ENCODE data around the gene CADM3. TPM values are rescaled to one million over a fixed set of nuclear protein-coding genes. Genes with fewer than 3 reads are reported as not detected.

The CADM3 gene
- polyA plus RNA-seq, 1 experiment, result 0.01 TPM

- CTCF ChIA-PET, result no interaction called here
- DNase-seq (ENCODE audit: low read depth, low spot score), result no peak
- Histone ChIP-seq H3K27ac (ENCODE audit: low read depth, low read length) (no peak overlapping the region), H3K9me3 (ENCODE audit: control insufficient read depth, insufficient read depth, low read length) (no peaks in the 10 kb centered on the region), H3K27me3 (ENCODE audit: control insufficient read depth, insufficient read depth, low read length) (peaks cover 10% of the 10 kb centered on the region), H3K4me3 (ENCODE audit: low read depth, low read length) (no peak overlapping the region)
- TF ChIP-seq, protein P1, sequence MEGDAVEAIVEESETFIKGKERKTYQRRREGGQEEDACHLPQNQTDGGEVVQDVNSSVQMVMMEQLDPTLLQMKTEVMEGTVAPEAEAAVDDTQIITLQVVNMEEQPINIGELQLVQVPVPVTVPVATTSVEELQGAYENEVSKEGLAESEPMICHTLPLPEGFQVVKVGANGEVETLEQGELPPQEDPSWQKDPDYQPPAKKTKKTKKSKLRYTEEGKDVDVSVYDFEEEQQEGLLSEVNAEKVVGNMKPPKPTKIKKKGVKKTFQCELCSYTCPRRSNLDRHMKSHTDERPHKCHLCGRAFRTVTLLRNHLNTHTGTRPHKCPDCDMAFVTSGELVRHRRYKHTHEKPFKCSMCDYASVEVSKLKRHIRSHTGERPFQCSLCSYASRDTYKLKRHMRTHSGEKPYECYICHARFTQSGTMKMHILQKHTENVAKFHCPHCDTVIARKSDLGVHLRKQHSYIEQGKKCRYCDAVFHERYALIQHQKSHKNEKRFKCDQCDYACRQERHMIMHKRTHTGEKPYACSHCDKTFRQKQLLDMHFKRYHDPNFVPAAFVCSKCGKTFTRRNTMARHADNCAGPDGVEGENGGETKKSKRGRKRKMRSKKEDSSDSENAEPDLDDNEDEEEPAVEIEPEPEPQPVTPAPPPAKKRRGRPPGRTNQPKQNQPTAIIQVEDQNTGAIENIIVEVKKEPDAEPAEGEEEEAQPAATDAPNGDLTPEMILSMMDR (IDR thresholded peaks at IDR 0.05; ENCODE audit: low read depth, low read length), result no peak
- POLR2A ChIA-PET, result no interaction called here
These were observed 13.7 kb downstream of the CADM3 start for GRCh38 chr1:159185121-159185520.

- peaks cover 10% of the 10 kb centered on the region for H3K27me3 ChIP-seq (ENCODE audit: control insufficient read depth, insufficient read depth, low read length)
- POLR2A ChIA-PET, result no interaction called here
- no peak overlapping the region for H3K27ac ChIP-seq (ENCODE audit: low read depth, low read length)
- CTCF ChIA-PET, result no interaction called here
- no peaks in the 10 kb centered on the region for H3K9me3 ChIP-seq (ENCODE audit: control insufficient read depth, insufficient read depth, low read length)
- H3K4me3 ChIP-seq (ENCODE audit: low read depth, low read length), result no peak overlapping the region
- no peak for DNase-seq (ENCODE audit: low read depth, low spot score)
- TF ChIP-seq, protein P1 (IDR thresholded peaks at IDR 0.05; ENCODE audit: low read depth, low read length), result no peak
These were observed 15.6 kb downstream of the CADM3 start for GRCh38 chr1:159187033-159187432.

GRCh38 chr1:159187647-159188374, 16.4 kb downstream of the CADM3 start:
- Histone ChIP-seq H3K27ac (ENCODE audit: low read depth, low read length) (no peak overlapping the region), H3K27me3 (ENCODE audit: control insufficient read depth, insufficient read depth, low read length) (peaks cover 10% of the 10 kb centered on the region), H3K4me3 (ENCODE audit: low read depth, low read length) (no peak overlapping the region), H3K9me3 (ENCODE audit: control insufficient read depth, insufficient read depth, low read length) (no peaks in the 10 kb centered on the region)
- ChIA-PET CTCF (interaction anchor here (1.1 kb wide), 1 partner anchor 10 kb away, joined by 3 read pairs; no protein-coding TSS in a partner anchor), POLR2A (no interaction called here)
- TF ChIP-seq, protein P1 (IDR thresholded peaks at IDR 0.05; ENCODE audit: low read depth, low read length), result no peak
- DNase-seq (ENCODE audit: low read depth, low spot score), result no peak

DNA sequence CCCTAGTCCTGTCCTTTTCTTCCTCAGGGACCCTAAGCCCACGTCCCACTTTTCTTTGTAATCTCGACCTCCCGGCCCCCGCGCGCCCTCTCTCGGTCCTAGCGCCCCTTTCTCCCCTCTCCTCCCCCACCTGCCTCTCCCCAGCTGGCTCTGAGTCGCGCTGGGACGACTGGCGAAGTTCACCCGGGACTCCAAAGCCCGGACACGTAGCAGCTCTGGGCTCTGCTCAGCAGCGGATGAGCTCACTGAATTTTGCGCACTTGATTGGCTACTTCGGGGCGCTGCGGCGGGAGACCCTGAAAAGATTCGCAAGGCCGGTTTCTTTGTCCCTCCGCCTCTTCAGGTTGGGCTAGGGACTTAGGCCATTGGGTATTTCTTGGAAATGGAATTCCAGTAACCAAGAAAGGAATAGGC, 17.0 kb downstream of the CADM3 start:
- CTCF ChIA-PET, result interaction anchor here (1.1 kb wide), 1 partner anchor 10 kb away, joined by 3 read pairs; no protein-coding TSS in a partner anchor
- H3K9me3 ChIP-seq (ENCODE audit: control insufficient read depth, insufficient read depth, low read length), result no peaks in the 10 kb centered on the region
- POLR2A ChIA-PET, result no interaction called here
- DNase-seq (ENCODE audit: low read depth, low spot score), result no peak
- H3K4me3 ChIP-seq (ENCODE audit: low read depth, low read length), result no peak overlapping the region
- H3K27ac ChIP-seq (ENCODE audit: low read depth, low read length), result no peak overlapping the region
- peaks cover 10% of the 10 kb centered on the region for H3K27me3 ChIP-seq (ENCODE audit: control insufficient read depth, insufficient read depth, low read length)
- TF ChIP-seq, protein P1 (IDR thresholded peaks at IDR 0.05; ENCODE audit: low read depth, low read length), result no peak

GRCh38 chr1:159190441-159190840, 19.0 kb downstream of the CADM3 start:
- TF ChIP-seq, protein P1 (IDR thresholded peaks at IDR 0.05; ENCODE audit: low read depth, low read length), result no peak
- ChIA-PET POLR2A (no interaction called here), CTCF (no interaction called here)
- peaks cover 10% of the 10 kb centered on the region for H3K27me3 ChIP-seq (ENCODE audit: control insufficient read depth, insufficient read depth, low read length)
- no peaks in the 10 kb centered on the region for H3K9me3 ChIP-seq (ENCODE audit: control insufficient read depth, insufficient read depth, low read length)
- DNase-seq (ENCODE audit: low read depth, low spot score), result no peak
- no peak overlapping the region for H3K4me3 ChIP-seq (ENCODE audit: low read depth, low read length)
- no peak overlapping the region for H3K27ac ChIP-seq (ENCODE audit: low read depth, low read length)

Data from AG04450 (cell line).